Mammary epithelial cell (primary cell): ENCODE measurements around the gene TALDO1.

ENCODE experiments used
- CTCF ChIP-seq, 2 donors: IDR thresholded peaks in 1 of 2; conservative IDR thresholded peaks in 1 of 2; 2 replicates each; pipeline ENCODE4 v1.5.1; 2011 to 2012; ENCODE audit warnings: inconsistent platforms in 2 of 2, low read length in 2 of 2, mild to moderate bottlenecking in 2 of 2, control low read depth in 1 of 2, low read depth in 1 of 2; ENCODE audit not compliant: insufficient read depth in 1 of 2; ENCODE audit errors: extremely low read depth in 1 of 2
- EZH2 ChIP-seq: IDR thresholded peaks from 2 replicates; pipeline ENCODE4 v1.6.1; 2012; ENCODE audit warnings: low read length, inconsistent platforms, borderline replicate concordance

- TF ChIP-seq CTCF (conservative IDR thresholded peaks at IDR 0.05 in 1 of 2, IDR thresholded peaks at IDR 0.05 in 1 of 2; ENCODE audit: extremely low read depth in 1 of 2, insufficient read depth in 1 of 2, low read depth in 1 of 2, low read length in 2 of 2) (no peak), EZH2 (no peak)
Observed at GRCh38 chr11:763073-763463, 15.8 kb downstream of the TALDO1 start.
